HG03378 (cell line): ENCODE measurements around the gene CADPS.

Experiments
- ATAC-seq: cut with Tn5 transposase; IDR thresholded peaks from one replicate; pipeline ENCODE4 v1.9.1; 2021; ENCODE audit warnings: mild to moderate bottlenecking, moderate library complexity; ENCODE audit not compliant: unreplicated experiment

CADPS gene

GRCh38 chr3:62378921-62379320 lies 496.3 kb downstream of the CADPS start:
- ATAC-seq: no peak

GRCh38 chr3:62378311-62378789 lies 496.9 kb downstream of the CADPS start:
- no peak for ATAC-seq

- no peak for ATAC-seq
Observed at GRCh38 chr3:62376906-62377877, 498.0 kb downstream of the CADPS start.

GRCh38 chr3:62376454-62376720 lies 498.8 kb downstream of the CADPS start:
- no peak for ATAC-seq

GRCh38 chr3:62375655-62376453 lies 499.4 kb downstream of the CADPS start:
- no peak for ATAC-seq

- ATAC-seq: no peak
Observed at GRCh38 chr3:62374341-62375218, 500.6 kb downstream of the CADPS start.

- no peak for ATAC-seq
Observed at GRCh38 chr3:62373714-62374333, 501.4 kb downstream of the CADPS start.

GRCh38 chr3:62373215-62373614 lies 502.0 kb downstream of the CADPS start, which contains the start of gene FEZF2:
TSS of gene FEZF2 (minus strand) at chr3:62373550. CDS start at chr3:62372868, 682 bp downstream.
- no peak for ATAC-seq

- no peak for ATAC-seq
Observed at GRCh38 chr3:62372621-62373041, 502.6 kb downstream of the CADPS start.

- no peak for ATAC-seq
Observed at GRCh38 chr3:62371720-62372591, 503.3 kb downstream of the CADPS start.

GRCh38 chr3:62370858-62371719 lies 504.1 kb downstream of the CADPS start:
- ATAC-seq: no peak

- ATAC-seq: no peak
Observed at GRCh38 chr3:62370112-62370857, 504.9 kb downstream of the CADPS start.

GRCh38 chr3:62369476-62369743 lies 505.8 kb downstream of the CADPS start:
- no peak for ATAC-seq

GRCh38 chr3:62368705-62369475 lies 506.3 kb downstream of the CADPS start:
- no peak for ATAC-seq

GRCh38 chr3:62368290-62368704 lies 506.9 kb downstream of the CADPS start:
- ATAC-seq: no peak

- ATAC-seq: no peak
Observed at GRCh38 chr3:62367763-62368195, 507.4 kb downstream of the CADPS start.

- ATAC-seq: no peak
Observed at GRCh38 chr3:62366126-62366484, 509.1 kb downstream of the CADPS start.
